KOPT-K1 (cell line): Measurements from ENCODE around the gene IL34.

ENCODE experiments used
- H3K27ac ChIP-seq: fragments of 200-600 bp; sonication (generic); 2 replicates; pipeline ENCODE4 v1.5.1; 2016; ENCODE audit warnings: antibody characterized with exemption, mild to moderate bottlenecking, low read depth, low read length; ENCODE audit not compliant: poor library complexity, severe bottlenecking
- H3K36me3 ChIP-seq: fragments of 200-600 bp; sonication (generic); 2 replicates; pipeline ENCODE4 v1.5.1; 2017; ENCODE audit warnings: antibody characterized with exemption, mild to moderate bottlenecking, low read length, moderate library complexity; ENCODE audit not compliant: insufficient read depth
- H3K9me3 ChIP-seq: fragments of 200-600 bp; sonication (generic); 2 replicates; pipeline ENCODE4 v1.5.1; 2017; ENCODE audit warnings: antibody characterized with exemption, low read length, mild to moderate bottlenecking; ENCODE audit not compliant: insufficient read depth, poor library complexity, severe bottlenecking

IL34 gene

DNA sequence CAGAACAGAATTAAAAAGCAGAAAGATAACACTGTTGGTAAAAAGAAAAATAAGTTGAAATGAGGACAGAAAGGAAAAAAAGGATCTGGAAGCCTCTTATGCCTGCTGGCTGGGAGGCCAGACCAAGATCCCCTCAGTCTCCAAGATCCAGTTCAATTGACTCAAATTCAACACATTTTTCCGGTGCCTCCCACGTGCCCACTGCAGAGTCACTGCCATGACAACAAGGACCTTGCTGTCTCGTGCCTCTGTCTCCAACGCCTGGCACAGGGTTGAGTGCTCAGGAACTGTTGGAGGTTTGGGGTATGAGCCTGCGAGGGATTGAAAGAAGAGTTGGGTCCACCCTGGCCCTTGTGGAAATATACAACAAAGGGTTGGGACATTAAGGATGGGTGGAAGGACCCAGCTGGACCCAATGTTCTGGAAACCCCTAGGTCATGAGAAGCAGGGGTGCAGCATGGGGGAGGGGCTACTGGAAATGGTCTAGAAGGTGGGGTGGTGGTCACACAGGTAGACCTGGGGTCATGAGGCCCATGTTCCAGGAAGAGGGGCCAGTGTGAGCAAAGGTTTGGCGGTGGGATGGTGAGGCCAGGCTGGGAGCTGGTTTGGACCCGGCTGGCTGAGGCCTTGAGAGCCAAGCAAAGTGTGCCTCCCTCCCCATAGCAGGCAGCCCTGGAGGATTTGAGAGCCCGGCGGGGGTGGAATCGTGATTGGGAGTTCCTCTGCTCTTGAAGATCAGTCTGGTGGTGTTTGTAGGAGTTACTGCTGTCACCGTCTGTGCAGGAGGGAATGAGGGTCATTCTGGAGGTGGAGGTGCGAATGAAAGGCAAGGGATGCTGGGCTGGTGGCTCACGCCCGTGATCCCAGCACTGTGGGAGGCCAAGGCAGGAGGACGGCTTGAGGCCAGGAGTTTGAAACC lies 1.3 kb downstream of the IL34 start:
- Histone ChIP-seq H3K27ac (no peak overlapping the region), H3K36me3 (no peaks in the 10 kb centered on the region)

DNA sequence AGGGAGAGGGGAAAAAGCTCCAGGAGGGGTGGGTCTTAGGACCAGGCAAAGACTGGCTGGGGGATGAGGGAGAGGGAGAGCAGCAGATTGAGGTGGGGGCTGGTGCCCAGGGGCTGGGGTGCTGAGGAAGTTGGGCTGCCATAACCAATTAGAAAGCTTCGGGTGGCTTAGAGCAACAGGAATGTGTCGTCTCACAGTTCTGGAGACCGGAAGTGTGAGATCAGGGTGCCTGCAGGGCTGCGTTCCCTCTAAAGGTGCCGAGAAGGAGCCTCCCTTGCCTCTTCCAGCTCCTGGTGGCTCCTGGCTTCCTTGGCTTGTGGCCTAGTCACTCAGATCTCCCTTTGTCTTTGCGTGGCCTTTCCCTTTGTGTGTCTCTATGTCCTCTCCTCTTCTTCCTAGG lies 2.2 kb downstream of the IL34 start:
- no peak overlapping the region for H3K27ac ChIP-seq
- no peaks in the 10 kb centered on the region for H3K36me3 ChIP-seq
- H3K9me3 ChIP-seq = no peaks in the 10 kb centered on the region

More for the DNA sequence above, 1.3 kb downstream of the IL34 start:
- no peaks in the 10 kb centered on the region for H3K9me3 ChIP-seq

DNA sequence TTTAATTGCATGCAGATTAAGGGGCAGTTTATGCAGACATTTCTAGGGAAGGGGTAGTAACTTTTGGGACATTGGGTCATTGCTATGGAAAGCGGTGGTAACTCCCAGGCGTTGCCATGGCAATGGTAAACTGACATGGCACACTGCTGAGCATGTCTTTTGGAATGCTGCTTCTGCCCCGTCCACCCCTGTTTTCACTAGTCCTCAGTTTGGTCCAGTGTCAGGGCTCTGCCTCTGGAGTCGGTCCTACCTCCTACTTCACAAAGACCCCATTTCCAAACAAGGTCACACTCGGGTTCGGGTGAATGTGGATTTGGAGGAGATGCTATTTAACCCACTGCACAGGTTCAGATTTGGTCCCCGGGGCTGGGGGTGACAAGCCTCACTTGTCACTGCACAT lies 2.9 kb downstream of the IL34 start:
- Histone ChIP-seq H3K9me3 (no peaks in the 10 kb centered on the region), H3K27ac (no peak overlapping the region), H3K36me3 (no peaks in the 10 kb centered on the region)

DNA sequence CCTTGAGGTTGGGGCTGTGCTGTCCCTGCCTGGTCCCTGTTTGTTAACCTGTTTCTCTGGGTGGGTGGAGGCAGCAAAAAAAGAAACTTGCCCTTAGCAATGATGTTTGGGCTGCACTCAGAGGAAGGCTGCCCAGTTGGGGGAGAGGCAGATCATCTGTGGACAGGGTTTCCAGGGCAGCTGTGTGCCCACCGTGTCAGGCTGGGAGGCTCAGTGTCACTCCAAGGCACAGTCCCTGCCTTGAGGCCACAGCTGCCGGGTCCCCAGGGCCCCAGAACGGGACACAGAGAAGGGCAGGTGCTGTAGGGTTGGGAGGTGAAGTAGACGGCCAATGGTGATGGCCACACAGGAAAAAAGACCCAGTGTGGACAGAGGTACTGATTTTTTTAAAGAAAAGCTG lies 3.9 kb downstream of the IL34 start:
- no peak overlapping the region for H3K27ac ChIP-seq
- H3K36me3 ChIP-seq = no peaks in the 10 kb centered on the region
- no peaks in the 10 kb centered on the region for H3K9me3 ChIP-seq

DNA sequence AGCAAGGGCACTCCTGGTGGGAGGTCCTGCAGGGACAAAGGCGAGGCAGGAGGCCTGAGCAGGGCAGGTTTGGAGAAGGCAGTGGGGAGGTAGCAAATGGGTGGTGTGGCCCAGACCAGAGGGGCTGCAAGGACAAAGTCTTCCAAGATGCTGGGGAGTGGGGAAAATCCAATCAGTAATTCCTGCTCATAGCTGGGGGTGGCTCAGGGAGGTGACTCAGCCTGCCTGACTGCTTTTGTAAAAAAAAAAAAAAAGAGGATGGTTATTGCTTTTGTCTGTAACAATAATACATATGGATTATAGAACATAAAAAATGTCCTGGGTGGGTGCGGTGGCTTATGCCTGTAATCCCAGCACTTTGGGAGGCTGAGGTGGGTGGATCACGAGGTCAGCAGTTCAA lies 5.2 kb downstream of the IL34 start:
- H3K27ac ChIP-seq = no peak overlapping the region
- H3K36me3 ChIP-seq = no peaks in the 10 kb centered on the region
- H3K9me3 ChIP-seq = no peaks in the 10 kb centered on the region

DNA sequence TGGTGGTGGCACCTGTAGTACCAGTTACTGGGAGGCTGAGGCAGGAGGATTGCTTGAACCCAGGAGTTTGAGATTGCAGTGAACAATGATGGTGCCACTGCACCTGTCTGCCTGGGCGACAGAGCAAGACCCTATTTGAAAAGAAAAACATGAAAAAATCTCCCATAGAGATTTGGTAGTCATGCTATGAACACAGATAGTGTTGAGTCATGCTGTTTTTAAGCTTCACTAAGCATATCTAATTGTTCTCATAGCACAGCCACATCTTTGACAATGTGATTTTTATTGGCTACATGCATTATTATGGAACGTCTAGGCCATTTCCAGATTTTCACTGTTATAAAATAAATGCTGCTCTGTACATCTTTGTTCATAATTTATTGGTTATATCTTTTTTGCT lies 6.0 kb downstream of the IL34 start:
- Histone ChIP-seq H3K36me3 (no peaks in the 10 kb centered on the region), H3K27ac (no peak overlapping the region), H3K9me3 (no peaks in the 10 kb centered on the region)

DNA sequence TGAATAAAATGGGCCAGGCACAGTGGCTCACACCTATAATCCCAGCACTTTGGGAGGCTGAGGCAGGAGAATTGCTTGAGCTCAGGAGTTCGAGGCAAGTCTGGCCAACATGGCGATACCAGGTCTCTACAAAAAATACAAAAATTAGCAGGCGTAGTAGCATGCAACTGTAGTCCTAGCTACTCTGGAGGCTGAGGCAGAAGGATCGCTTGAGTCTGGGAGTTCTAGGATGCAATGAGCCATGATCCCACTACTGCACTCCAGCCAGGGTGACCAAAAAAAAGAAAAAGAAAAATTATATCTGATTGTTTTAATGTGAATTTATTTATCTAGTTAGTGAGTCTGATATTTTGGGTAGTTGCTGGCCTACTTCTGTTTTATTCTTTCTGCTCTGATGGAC lies 7.0 kb downstream of the IL34 start:
- H3K9me3 ChIP-seq = no peaks in the 10 kb centered on the region
- no peaks in the 10 kb centered on the region for H3K36me3 ChIP-seq
- no peak overlapping the region for H3K27ac ChIP-seq

DNA sequence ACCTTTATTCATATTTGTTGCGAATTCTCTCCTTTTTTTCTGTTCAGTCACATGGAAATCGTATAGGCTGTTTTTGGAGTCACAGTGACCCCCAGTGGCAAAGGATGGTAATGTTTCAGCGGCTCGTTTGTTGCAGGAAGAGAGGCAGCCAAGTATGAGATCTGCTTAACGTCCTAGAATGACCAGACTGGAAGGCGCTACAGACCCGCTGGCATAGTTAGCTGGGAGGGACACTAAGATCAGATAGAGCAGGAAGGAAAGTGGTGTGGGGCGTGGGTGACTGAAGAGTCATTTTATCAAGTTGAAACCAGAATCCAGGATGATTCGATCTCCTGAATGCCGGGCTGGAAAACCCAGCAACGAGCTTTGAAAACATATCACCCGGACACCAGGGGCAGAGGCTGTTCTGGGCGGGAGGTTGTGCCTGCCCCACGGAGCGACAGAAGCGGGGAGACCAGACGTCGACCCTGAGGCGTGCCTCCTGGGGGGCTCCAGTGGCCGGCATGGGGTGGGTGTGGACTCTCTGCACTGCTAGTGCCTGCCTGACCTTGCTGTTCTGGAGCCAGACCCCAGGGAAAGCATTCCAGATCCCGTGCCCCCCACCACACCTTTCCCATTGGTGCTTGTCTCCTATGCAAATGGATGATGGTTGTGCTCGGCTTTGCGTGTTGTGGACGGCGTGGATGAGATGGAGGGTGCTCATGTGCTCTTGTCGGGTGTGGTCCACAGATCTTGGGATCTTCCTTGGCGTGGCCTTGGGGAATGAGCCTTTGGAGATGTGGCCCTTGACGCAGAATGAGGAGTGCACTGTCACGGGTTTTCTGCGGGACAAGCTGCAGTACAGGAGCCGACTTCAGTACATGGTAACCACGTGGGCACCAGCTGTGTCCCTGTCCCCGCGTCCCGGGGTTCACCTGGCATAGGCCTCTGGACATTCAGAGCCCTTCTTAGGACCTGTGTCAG lies 7.7 kb downstream of the IL34 start:
- H3K9me3 ChIP-seq = no peaks in the 10 kb centered on the region
- H3K36me3 ChIP-seq = no peaks in the 10 kb centered on the region
- H3K27ac ChIP-seq = no peak overlapping the region

DNA sequence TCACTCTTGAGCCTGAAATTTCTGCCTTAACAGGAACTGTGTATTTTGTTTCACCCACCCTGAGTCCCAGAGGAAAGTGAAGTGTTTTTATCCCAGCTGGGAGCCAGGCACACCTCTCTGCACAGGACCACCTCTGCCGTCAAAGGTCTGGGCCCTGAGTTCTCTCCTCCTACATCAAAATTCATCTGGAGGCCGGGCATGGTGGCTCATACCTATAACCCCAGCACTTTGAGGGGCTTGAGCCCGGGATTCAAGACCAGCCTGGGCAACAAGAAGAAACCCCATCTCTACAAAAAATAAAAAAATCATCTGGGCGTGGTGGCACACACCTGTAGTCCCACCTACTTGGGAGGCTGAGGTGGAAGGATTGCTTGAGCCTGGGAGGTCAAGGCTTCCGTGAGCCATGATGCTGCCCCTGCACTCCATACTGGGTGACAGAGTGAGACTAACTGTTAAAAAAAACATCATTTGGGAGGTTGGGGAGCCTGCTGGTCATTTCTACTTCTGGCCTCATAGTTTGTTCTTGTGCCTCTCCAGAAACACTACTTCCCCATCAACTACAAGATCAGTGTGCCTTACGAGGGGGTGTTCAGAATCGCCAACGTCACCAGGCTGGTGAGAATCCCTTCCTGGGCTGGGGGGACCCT lies 9.8 kb downstream of the IL34 start:
- Histone ChIP-seq H3K36me3 (no peaks in the 10 kb centered on the region), H3K9me3 (no peaks in the 10 kb centered on the region), H3K27ac (no peak overlapping the region)

DNA sequence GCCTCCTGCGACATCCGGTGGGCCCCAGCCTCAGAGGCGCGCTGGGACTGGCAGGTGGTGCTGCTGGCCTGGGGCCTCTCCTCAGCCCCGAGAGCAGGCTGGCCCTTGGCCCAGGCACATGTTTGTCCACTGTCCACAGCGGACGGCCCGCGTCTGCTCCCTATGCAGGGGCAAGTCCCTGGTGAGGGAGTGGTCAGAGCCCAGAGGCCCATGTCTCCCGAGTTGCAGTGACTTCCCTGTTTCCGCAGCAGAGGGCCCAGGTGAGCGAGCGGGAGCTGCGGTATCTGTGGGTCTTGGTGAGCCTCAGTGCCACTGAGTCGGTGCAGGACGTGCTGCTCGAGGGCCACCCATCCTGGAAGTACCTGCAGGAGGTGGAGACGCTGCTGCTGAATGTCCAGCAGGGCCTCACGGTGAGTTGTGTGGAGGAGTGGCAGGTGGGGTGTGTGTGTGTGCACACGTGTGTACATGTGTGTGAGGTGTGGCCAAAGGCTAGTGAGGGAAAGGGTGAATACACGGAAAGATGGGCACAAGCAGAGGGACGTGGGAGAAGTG lies 10.4 kb downstream of the IL34 start:
- no peaks in the 10 kb centered on the region for H3K9me3 ChIP-seq
- H3K27ac ChIP-seq = no peak overlapping the region

DNA sequence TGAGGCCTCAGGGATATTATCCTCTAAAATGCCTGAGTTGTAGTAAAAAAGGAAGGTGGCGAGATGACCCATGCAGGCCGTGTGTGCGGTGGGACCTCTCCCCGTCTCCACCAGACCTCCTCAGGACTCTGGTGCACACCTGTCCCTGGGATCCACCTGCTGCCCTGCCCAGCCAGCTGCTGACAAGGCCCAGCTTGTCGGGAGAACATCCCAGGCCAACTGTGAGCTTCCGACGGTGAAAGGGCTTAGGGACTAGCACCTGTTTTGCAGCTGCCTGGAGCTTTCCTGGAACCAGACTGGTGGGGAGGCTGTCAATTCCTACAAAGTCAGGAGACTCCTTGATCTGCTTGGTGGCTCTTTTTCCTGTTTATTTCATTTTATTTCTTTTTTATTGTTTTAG lies 11.6 kb downstream of the IL34 start:
- H3K27ac ChIP-seq = no peak overlapping the region
- no peaks in the 10 kb centered on the region for H3K36me3 ChIP-seq
- H3K9me3 ChIP-seq = no peaks in the 10 kb centered on the region

More for the DNA sequence above, 10.4 kb downstream of the IL34 start:
- no peaks in the 10 kb centered on the region for H3K36me3 ChIP-seq

DNA sequence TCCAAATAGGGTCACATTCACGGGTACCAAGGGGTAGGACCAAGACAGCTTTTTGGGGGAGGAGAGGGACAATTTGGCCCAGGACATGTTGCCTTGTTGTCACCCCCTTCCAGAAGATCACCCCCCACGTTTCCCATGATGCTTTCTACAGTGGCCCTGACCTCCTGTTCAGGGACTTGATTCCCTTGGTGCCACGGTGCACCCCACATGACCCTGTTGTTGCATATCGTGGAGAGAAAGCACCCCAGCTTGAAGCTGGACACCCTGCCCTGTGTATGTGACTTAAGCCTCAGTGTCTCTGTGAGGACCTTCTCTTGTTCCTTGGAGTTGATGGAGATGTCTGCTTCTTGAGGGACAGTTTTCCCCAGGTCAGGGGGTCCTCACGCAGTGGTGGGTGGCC lies 12.6 kb downstream of the IL34 start:
- Histone ChIP-seq H3K36me3 (peaks cover 2% of the 10 kb centered on the region; the same call in 1 of the 2 replicates), H3K9me3 (no peaks in the 10 kb centered on the region), H3K27ac (no peak overlapping the region)

DNA sequence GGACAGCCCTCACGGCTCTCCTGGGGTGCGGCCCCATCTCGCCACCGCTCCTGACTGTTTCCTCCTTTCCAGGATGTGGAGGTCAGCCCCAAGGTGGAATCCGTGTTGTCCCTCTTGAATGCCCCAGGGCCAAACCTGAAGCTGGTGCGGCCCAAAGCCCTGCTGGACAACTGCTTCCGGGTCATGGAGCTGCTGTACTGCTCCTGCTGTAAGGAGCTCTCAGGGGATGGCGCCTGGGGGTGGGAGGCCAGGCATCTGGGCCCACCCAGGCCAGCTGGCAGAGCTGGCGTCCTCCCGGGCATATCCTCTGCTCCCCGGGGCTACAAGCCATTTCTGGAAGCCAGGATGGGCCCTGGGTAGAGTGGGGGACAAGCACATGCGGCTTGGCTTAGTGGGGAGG lies 13.2 kb downstream of the IL34 start:
- peaks cover 5% of the 10 kb centered on the region; the same call in 1 of the 2 replicates for H3K36me3 ChIP-seq
- no peaks in the 10 kb centered on the region for H3K9me3 ChIP-seq
- no peak overlapping the region for H3K27ac ChIP-seq

DNA sequence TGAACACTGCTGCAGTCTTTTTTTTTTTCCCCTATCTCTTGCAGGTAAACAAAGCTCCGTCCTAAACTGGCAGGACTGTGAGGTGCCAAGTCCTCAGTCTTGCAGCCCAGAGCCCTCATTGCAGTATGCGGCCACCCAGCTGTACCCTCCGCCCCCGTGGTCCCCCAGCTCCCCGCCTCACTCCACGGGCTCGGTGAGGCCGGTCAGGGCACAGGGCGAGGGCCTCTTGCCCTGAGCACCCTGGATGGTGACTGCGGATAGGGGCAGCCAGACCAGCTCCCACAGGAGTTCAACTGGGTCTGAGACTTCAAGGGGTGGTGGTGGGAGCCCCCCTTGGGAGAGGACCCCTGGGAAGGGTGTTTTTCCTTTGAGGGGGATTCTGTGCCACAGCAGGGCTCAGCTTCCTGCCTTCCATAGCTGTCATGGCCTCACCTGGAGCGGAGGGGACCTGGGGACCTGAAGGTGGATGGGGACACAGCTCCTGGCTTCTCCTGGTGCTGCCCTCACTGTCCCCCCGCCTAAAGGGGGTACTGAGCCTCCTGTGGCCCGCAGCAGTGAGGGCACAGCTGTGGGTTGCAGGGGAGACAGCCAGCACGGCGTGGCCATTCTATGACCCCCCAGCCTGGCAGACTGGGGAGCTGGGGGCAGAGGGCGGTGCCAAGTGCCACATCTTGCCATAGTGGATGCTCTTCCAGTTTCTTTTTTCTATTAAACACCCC lies 13.8 kb downstream of the IL34 start:
- H3K9me3 ChIP-seq = no peaks in the 10 kb centered on the region

More for the DNA sequence above, 13.8 kb downstream of the IL34 start:
- Histone ChIP-seq H3K36me3 (peaks cover 5% of the 10 kb centered on the region; the same call in 1 of the 2 replicates), H3K27ac (no peak overlapping the region)
